GM12874 (cell line): Measurements from ENCODE around the gene NHERF2.

Experiments
- CTCF ChIP-seq: IDR thresholded peaks from 2 replicates; pipeline ENCODE4 v1.5.1; 2011; ENCODE audit warnings: low read depth, mild to moderate bottlenecking, control low read depth, low read length, moderate library complexity; ENCODE audit not compliant: insufficient read depth

Gene NHERF2

GRCh38 chr16:2038382-2039231, 11.9 kb downstream of the NHERF2 start:
- no peak for TF ChIP-seq CTCF

GRCh38 chr16:2039274-2040031, 12.8 kb downstream of the NHERF2 start:
- no peak for TF ChIP-seq CTCF

DNA sequence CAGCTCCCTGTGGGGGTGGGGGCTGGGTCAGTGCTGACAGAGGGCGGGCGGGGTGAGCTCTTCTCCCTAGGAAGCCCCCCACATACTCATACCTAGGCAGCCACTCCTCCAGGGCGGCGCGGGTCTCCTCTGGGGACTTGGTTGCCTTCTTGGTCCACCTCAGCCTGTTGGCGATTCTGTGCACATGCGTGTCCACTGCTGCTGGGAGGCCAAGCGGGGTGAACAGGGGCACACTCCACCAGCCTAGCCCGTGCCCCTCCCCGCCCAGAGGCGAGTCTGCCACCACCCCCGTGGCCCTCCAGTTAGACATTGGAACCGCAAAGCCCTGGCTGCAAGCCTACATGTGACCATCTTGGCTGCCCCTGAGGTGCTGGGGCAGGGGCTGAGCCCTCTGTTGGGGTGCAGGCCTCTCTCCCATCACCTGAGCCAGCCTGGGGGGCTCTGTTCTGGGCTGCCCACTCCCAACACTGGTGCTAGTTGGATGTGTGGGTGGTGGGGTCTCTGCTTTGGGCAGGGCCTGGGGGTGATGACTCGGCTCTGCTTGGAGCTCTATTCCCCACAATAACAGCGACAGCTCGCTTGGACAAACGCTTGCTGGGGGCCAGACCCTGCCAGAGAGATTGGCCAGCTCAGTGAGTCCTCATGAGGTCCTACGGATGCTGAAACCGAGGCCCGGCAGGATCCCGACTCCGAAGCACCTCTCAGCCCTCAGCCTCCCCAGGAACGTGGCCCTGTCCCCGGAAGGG, 13.5 kb downstream of the NHERF2 start:
- TF ChIP-seq CTCF = no peak

DNA sequence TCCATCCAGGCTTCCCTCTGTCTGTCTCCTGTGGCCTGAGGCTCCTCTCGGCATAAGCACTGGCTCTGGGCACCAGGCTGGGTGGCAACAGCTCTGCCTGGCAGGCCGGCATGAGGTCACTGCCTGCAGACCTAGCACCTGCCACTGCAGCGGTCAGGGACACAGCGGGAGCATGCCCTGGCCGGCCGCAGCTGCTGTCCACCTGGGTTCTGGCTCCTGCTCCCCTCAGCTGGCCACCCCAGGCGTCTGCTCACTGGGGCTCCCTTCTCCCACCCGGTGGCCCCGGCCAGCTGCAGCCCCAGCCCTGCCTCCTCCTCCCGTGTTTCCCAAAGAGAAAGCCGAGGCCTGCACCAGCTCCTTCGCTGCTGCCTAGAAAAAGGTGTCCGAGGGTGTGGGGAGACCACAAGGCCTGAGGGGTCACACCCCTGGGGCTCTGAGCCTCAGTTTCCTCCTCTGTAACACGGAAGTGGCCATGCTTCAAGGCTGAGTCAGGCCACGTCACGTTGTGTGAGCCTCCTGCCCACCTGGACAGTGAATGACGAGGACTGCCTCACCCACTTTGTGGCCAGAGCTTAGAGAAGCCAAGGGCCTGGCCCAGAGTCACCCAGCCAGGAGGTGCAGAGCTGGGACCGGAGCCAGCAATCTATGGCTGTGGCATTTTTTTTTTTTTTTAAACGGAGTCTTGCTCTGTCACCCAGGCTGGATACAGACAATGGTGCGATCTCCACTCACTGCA, 14.3 kb downstream of the NHERF2 start:
- no peak for TF ChIP-seq CTCF

DNA sequence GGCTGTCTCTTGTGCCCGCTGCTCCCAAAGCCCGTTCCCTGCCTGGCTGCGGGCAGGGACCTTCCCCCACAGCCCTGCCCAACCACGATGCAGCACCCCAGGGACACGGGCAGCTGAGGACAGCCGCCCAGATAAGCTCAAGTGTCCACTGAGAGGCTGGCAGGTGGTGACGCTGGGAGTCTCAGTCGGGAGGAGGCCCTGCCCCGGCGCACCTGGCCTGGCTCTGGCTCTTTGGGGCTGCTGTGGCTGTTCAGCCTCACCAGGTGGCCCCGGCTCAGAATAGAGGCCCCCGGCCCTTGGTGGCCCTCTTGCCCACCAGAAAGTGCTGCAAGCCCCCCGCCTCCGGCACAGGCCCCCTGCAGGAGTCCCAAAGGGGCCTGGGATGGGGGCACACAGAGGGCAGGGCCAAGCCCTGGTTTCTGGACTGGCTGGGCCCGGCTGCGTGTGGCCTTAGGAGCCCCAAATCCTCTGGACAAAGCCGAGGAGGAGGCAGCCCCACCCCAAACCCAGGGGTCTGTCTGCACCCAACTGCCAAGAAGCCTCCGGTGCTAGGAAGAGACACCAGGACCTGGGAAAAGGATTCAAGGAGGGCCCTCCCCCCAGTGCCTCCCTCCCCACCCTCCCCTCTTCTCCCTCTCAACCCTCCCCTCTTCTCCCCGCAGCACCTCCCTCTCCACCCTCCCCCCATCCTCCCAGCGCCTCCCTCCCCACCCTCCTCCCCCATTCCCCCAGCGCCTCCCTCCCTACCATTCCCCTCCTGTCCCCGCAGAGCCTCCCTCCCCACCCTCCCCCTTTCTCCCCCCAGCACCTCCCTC, 15.7 kb downstream of the NHERF2 start:
- no peak for TF ChIP-seq CTCF

DNA sequence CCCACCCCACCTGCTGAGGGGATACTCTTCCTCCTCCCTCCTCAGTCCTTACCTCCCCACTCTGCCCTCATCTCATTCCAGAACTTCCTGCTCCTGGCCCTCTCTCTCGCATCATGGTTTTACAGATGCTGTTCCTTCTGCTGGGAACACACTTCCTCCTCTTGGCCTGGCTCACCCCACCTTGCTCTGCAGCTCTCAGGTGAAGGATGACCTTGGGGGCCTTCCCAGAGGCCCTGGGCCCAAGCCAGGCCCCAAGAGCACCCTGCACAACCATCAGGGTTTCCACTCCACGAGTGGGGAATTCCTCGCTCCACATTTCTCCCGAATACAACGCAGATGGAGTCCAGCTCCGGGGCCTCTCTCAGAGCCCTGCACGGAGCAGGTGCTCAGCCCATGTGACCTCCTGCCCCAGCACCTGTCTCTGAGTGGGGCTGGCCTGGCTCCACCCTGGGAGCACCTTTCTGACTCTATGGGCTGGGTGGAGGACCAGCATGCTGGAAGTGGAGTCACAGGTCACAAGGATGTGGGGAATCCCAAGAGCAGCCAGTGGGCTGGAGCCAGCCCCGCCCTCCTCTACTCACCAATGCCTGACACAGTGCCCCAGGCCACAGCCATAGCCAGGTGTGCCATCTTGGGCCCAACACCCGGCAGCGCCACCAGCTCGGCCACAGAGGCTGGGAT, 16.4 kb downstream of the NHERF2 start:
- no peak for TF ChIP-seq CTCF
